ENCODE results near the gene TPBG. TPM values are rescaled to one million over a fixed set of nuclear protein-coding genes. Genes with fewer than 3 reads are reported as not detected.

TPBG gene
- total RNA-seq, 1 donor from 2014 or later: 1.4 TPM

- peak overlapping the region; percentile 85 for H3K4me3 Mint-ChIP-seq (ENCODE audit: unreplicated experiment)
- peaks cover 6% of the 10 kb centered on the region for H3K9me3 Mint-ChIP-seq (ENCODE audit: unreplicated experiment)
- DNase-seq: peak; percentile 69
- H3K27me3 Mint-ChIP-seq (ENCODE audit: unreplicated experiment): peaks cover 11% of the 10 kb centered on the region
- H3K4me1 Mint-ChIP-seq (ENCODE audit: low read depth, unreplicated experiment): peaks cover 5% of the 10 kb centered on the region
- no peak for TF ChIP-seq CTCF (IDR thresholded peaks at IDR 0.05; ENCODE audit: partially characterized antibody, unreplicated experiment)
- H3K27ac Mint-ChIP-seq (ENCODE audit: unreplicated experiment): no peak overlapping the region
- no peaks in the 10 kb centered on the region for H3K36me3 Mint-ChIP-seq (ENCODE audit: unreplicated experiment)
Measured at GRCh38 chr6:82365016-82365795, 1.6 kb downstream of the TPBG start.

- H3K4me1 Mint-ChIP-seq (ENCODE audit: low read depth, unreplicated experiment): peaks cover 5% of the 10 kb centered on the region
- DNase-seq: no peak
- no peak for TF ChIP-seq CTCF (IDR thresholded peaks at IDR 0.05; ENCODE audit: partially characterized antibody, unreplicated experiment)
- H3K9me3 Mint-ChIP-seq (ENCODE audit: unreplicated experiment): peaks cover 6% of the 10 kb centered on the region
- H3K27ac Mint-ChIP-seq (ENCODE audit: unreplicated experiment): no peak overlapping the region
- no peak overlapping the region for H3K4me3 Mint-ChIP-seq (ENCODE audit: unreplicated experiment)
- H3K36me3 Mint-ChIP-seq (ENCODE audit: unreplicated experiment): no peaks in the 10 kb centered on the region
- H3K27me3 Mint-ChIP-seq (ENCODE audit: unreplicated experiment): peaks cover 10% of the 10 kb centered on the region
Measured at GRCh38 chr6:82367704-82368103, 4.1 kb downstream of the TPBG start.

GRCh38 chr6:82370788-82371187 lies 7.2 kb downstream of the TPBG start:
- no peak for TF ChIP-seq CTCF (IDR thresholded peaks at IDR 0.05; ENCODE audit: partially characterized antibody, unreplicated experiment)
- H3K4me1 Mint-ChIP-seq (ENCODE audit: low read depth, unreplicated experiment): no peaks in the 10 kb centered on the region
- no peak for DNase-seq
- no peak overlapping the region for H3K27ac Mint-ChIP-seq (ENCODE audit: unreplicated experiment)
- H3K27me3 Mint-ChIP-seq (ENCODE audit: unreplicated experiment): peaks cover 2% of the 10 kb centered on the region
- H3K9me3 Mint-ChIP-seq (ENCODE audit: unreplicated experiment): peaks cover 1% of the 10 kb centered on the region
- H3K4me3 Mint-ChIP-seq (ENCODE audit: unreplicated experiment): no peak overlapping the region
- H3K36me3 Mint-ChIP-seq (ENCODE audit: unreplicated experiment): no peaks in the 10 kb centered on the region

- H3K36me3 Mint-ChIP-seq (ENCODE audit: unreplicated experiment): peaks cover 2% of the 10 kb centered on the region
- H3K4me3 Mint-ChIP-seq (ENCODE audit: unreplicated experiment): no peak overlapping the region
- H3K27ac Mint-ChIP-seq (ENCODE audit: unreplicated experiment): no peak overlapping the region
- DNase-seq: no peak
- no peak for TF ChIP-seq CTCF (IDR thresholded peaks at IDR 0.05; ENCODE audit: partially characterized antibody, unreplicated experiment)
- no peaks in the 10 kb centered on the region for H3K27me3 Mint-ChIP-seq (ENCODE audit: unreplicated experiment)
- no peaks in the 10 kb centered on the region for H3K4me1 Mint-ChIP-seq (ENCODE audit: low read depth, unreplicated experiment)
- peaks cover 1% of the 10 kb centered on the region for H3K9me3 Mint-ChIP-seq (ENCODE audit: unreplicated experiment)
Measured at GRCh38 chr6:82371799-82372546, 8.4 kb downstream of the TPBG start.

- H3K36me3 Mint-ChIP-seq (ENCODE audit: unreplicated experiment): peaks cover 5% of the 10 kb centered on the region
- no peaks in the 10 kb centered on the region for H3K27me3 Mint-ChIP-seq (ENCODE audit: unreplicated experiment)
- no peak for DNase-seq
- peaks cover 1% of the 10 kb centered on the region for H3K9me3 Mint-ChIP-seq (ENCODE audit: unreplicated experiment)
- no peak for TF ChIP-seq CTCF (IDR thresholded peaks at IDR 0.05; ENCODE audit: partially characterized antibody, unreplicated experiment)
- H3K4me1 Mint-ChIP-seq (ENCODE audit: low read depth, unreplicated experiment): no peaks in the 10 kb centered on the region
- no peak overlapping the region for H3K4me3 Mint-ChIP-seq (ENCODE audit: unreplicated experiment)
- H3K27ac Mint-ChIP-seq (ENCODE audit: unreplicated experiment): no peak overlapping the region
Measured at GRCh38 chr6:82372656-82373055, 9.0 kb downstream of the TPBG start.

All from glutamatergic neuron (in vitro differentiated cells).